ENCODE data around the gene CPN1.
"Not testable (repeated sequence)": the region's sequence is repeated elsewhere in the genome, so short reads cannot be mapped to it uniquely, and the experiment has no call there.

The CPN1 gene

DNA sequence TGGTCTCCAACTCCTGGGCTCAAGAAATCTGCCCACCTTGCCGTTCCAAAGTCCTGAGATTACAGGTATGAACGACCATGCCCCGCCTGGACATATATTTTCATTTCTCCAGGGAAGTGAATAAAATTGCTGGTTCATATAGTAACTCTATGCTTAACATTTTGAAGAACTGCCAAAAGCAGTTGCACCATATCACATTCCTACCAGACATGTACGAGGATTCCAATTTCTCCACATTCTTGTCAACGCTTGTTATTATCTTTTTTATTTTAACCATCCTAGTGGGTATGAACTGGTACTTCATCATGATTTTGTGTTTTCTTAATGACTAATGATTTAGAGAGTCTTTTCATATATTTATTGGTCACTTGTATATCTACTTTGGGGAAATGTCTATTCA is 21.9 kb upstream of the CPN1 start:
- peak; percentile 82 to 84 for DNase-seq (ENCODE audit: low read depth in 2 of 2)
- no peak overlapping the region for H3K4me3 ChIP-seq (replicated peaks in 1 of 2; ENCODE audit: low read depth in 2 of 2, low read length in 2 of 2)
- TF ChIP-seq, protein P1, sequence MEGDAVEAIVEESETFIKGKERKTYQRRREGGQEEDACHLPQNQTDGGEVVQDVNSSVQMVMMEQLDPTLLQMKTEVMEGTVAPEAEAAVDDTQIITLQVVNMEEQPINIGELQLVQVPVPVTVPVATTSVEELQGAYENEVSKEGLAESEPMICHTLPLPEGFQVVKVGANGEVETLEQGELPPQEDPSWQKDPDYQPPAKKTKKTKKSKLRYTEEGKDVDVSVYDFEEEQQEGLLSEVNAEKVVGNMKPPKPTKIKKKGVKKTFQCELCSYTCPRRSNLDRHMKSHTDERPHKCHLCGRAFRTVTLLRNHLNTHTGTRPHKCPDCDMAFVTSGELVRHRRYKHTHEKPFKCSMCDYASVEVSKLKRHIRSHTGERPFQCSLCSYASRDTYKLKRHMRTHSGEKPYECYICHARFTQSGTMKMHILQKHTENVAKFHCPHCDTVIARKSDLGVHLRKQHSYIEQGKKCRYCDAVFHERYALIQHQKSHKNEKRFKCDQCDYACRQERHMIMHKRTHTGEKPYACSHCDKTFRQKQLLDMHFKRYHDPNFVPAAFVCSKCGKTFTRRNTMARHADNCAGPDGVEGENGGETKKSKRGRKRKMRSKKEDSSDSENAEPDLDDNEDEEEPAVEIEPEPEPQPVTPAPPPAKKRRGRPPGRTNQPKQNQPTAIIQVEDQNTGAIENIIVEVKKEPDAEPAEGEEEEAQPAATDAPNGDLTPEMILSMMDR (IDR thresholded peaks at IDR 0.05; ENCODE audit: low read depth, low read length) = no peak

DNA sequence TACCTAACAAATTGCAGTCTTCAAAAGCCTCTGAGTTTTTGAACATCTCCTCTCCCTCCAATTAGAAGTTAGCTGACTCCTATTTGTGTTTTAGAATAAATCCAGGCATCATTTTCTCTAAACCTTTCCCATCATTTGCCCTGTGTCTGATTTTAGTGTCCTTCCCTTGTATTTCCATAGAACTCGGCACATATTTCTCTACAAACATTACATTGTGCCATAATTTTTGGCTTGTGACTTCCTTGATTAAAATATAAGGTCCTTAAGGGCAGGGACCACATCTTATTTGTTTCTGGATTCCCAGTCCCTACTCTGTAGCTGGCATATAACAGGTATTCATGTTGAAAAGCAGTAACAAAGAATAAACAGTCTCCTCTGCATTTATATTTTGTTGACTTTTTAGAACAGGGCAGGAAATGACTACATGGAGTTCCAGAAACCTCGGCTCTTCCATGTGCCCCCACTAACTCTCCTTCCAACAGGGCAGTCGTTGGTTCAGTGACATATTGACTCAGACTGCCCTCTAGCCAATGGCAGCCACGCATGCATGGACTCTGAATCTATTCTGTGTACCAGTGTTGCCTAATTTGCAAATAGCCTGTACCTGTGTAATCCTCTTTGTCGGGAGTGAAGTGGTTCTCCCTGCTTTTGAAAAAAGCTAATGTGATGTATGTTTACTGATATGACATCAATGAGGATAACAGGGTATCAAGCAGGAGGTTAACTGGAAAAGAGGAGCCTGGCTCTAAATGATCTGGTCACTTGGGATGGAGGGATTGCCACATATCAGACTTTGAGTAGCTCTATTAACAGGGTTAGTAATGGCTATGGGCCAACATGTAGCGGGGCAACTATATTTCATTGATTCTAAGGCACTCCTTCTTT is 19.8 kb upstream of the CPN1 start:
- DNase-seq (ENCODE audit: low read depth in 2 of 2) = peak; percentile 8 to 51
- H3K4me3 ChIP-seq (replicated peaks in 1 of 2; ENCODE audit: low read depth in 2 of 2, low read length in 2 of 2) = no peak overlapping the region
- TF ChIP-seq, protein P1 (IDR thresholded peaks at IDR 0.05; ENCODE audit: low read depth, low read length) = no peak

DNA sequence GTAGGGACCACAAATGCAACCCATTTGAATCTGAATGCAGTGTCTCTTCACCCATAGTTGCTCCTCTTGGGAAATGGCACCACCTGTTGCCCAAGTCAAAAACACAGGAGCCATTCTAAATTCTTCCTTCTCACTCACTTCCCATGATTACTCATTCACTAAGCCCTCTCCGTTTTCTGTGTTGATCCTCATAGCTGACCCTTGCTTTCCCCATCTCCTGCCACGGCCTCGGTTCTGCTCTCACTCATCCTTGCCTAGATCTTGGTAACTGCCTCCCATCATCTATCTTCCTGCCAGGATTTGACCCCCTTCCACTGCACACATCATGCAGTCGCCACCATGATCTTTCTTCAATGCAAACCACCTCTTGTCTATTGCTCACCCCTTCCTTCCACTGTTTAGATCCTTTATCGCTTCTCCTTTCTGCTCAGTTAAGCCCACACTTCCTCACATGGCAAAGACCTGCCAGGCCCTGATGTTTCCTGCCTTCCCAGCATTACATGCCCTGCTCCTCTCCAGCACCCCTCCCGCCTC is 19.0 kb upstream of the CPN1 start:
- H3K4me3 ChIP-seq (replicated peaks in 1 of 2; ENCODE audit: low read depth in 2 of 2, low read length in 2 of 2) = no peak overlapping the region
- TF ChIP-seq, protein P1 (IDR thresholded peaks at IDR 0.05; ENCODE audit: low read depth, low read length) = no peak
- DNase-seq (ENCODE audit: low read depth in 2 of 2) = peak; percentile 24 to 58

DNA sequence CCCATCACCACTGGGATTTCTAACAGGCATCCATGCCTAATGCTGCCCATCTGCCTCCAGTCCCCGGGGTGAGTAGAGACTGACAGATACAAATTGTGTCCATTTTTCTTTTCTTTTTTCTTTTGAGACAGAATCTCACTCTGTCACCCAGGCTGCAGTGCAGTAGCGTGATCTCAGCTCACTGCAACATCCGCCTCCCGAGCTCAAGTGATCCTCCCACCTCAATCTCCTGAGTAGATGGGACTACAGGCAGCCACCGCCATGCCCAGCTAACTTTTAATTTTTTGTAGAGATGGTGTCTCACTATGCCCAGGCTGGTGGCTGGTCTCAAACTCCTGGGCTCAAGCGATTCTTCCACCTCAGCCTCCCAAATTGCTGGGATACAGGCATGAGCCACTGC is 7.6 kb upstream of the CPN1 start:
- H3K4me3 ChIP-seq (replicated peaks in 1 of 2; ENCODE audit: low read depth in 2 of 2, low read length in 2 of 2) = no peak overlapping the region
- TF ChIP-seq, protein P1 (IDR thresholded peaks at IDR 0.05; ENCODE audit: low read depth, low read length) = no peak
- no peak for DNase-seq (ENCODE audit: low read depth in 2 of 2)

DNA sequence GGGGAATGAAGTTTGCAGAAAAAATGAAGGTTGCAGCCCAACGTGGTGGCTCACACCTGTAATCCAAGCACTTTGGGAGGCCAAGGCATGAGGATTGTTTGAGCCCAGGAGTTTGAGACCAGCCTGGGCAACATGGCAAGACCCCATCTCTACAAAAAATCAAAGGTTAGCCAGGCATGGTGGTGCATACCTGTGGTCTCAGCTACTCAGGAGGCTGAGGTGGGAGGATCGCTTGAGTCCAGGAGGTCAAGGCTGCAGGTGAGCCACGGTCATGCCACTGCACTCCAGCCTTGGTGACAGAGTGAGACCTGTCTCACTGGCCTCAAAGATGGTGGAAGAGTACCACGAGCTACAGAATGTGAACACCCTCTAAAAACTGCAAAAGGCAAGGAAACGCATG is 5.0 kb upstream of the CPN1 start:
- not testable (repeated sequence) for H3K4me3 ChIP-seq (replicated peaks in 1 of 2; ENCODE audit: low read depth in 2 of 2, low read length in 2 of 2); DNase-seq (ENCODE audit: low read depth in 2 of 2)

DNA sequence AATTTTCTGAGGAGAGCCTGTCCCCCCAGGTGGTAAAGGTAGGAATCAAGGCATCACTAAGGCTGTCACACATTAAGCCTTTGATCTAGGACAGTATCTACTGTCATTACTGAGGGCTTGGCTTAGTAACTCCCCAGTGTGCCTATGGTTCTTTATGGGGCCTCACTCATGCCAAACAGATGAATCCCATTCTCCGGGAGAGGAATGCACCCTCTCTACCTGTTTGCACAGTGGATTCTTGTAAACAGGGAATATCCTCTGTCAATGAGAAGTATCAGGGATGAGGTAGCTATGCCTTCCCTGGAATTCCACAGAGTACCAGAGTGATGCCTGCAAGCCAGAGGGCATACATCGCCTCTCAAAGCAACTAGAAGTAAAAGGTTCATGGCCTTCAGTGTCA is 3.9 kb upstream of the CPN1 start:
- DNase-seq (ENCODE audit: low read depth in 2 of 2) = no peak
- TF ChIP-seq, protein P1 (IDR thresholded peaks at IDR 0.05; ENCODE audit: low read depth, low read length) = no peak
- H3K4me3 ChIP-seq (replicated peaks in 1 of 2; ENCODE audit: low read depth in 2 of 2, low read length in 2 of 2) = no peak overlapping the region

DNA sequence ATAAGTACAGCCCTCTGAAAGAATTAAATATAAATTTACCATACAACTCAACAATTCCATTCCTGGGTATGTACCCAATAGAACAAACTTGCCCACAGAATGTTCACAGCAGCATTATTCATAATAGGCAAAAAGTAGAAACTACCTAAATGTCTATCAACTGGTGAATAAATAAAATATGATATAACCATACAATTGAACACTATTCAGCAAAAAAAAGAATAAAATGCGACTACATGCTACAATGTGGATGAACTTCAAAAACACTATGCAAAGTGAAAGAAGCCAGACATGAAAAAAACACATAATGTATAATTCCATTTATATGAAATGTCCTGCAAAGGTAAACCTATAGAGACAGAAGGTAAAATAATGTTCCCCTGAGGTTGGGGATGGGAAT is 2.0 kb upstream of the CPN1 start:
- no peak overlapping the region for H3K4me3 ChIP-seq (replicated peaks in 1 of 2; ENCODE audit: low read depth in 2 of 2, low read length in 2 of 2)
- TF ChIP-seq, protein P1 (IDR thresholded peaks at IDR 0.05; ENCODE audit: low read depth, low read length) = no peak
- DNase-seq (ENCODE audit: low read depth in 2 of 2) = no peak

DNA sequence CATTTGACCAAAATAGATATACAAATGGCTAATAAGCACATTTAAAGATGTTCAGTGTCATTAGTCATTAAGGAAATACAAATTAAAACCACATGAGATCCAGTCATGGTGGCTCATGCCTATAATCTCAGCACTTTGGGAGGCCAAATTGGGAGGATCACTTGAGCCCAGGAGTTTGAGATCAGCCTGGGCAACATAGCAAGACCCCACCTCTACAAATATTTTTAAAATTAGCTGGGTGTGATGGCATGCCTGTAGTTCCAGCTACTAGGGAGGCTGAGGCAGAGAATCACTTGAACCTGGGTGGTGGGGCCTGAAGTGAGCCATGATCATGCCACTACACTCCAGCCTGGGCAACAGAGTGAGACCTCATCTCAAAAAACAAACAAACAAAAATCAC is 607 bp upstream of the CPN1 start:
- not testable (repeated sequence) for H3K4me3 ChIP-seq (replicated peaks in 1 of 2; ENCODE audit: low read depth in 2 of 2, low read length in 2 of 2); DNase-seq (ENCODE audit: low read depth in 2 of 2)
